ENCODE measurements around the gene USP47.

Gene USP47

GRCh38 chr11:11946180-11946579, 104.4 kb downstream of the USP47 start:
- DNase-seq: no peak

- no peak for DNase-seq
These were observed 105.1 kb downstream of the USP47 start for GRCh38 chr11:11946878-11947277.

DNA sequence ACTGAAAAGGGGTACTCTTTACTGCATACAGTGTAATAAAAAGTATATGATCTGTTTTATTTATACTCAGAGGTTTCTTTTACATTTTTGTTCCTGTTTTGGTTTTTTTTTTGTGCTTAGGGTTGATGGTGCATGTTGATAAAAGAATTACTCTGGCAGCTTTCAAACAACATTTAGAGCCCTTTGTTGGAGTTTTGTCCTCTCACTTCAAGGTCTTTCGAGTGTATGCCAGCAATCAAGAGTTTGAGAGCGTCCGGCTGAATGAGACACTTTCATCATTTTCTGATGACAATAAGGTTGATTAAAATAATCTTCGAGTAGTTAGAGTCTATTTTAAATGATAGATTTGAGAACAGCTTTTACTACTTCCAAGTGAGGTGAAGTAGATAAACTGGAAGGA, 106.1 kb downstream of the USP47 start:
- no peak for DNase-seq

GRCh38 chr11:11948242-11948947, 106.6 kb downstream of the USP47 start:
- no peak for DNase-seq

DNA sequence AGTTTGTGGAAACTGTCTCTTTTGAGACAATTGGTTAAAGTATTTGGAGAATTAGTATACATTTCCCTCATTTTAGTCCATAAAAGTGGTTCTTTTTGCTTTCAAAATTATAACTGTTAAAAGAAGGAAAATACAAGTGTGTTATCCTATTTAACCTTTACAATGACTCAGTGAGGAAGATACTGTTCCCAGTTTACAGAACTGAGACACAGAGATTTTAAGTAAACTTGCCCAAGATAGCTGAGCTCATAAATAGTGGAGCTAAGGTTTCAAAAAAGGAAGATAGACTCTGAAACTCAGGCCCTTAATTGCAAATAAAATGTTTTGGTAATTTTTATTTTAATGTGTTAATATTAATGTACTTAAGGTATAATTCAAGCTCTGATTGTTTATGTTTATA, 107.7 kb downstream of the USP47 start:
- no peak for DNase-seq

DNA sequence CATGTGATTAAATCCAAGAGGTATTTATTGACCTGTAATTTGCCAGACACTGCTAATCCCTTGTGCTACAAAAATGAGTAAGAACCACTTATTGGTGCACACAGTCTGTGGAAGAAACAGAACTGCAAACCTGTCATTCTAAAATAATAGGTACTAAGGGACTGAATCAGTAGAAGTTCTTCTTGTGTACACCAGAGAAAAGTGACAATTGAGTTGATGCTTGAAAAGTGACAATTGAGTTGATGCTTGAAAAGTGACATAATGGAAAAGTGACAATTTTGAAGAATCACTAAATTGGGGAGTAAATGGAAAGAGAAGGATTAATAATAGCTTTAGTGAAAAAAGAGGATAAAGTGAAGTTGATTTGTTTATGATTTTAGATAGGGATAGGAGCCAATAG, 110.3 kb downstream of the USP47 start:
- DNase-seq: no peak

- no peak for DNase-seq
These were observed 114.2 kb downstream of the USP47 start for GRCh38 chr11:11956006-11956405.

GRCh38 chr11:11958403-11959231, 116.8 kb downstream of the USP47 start:
- no peak for DNase-seq

DNA sequence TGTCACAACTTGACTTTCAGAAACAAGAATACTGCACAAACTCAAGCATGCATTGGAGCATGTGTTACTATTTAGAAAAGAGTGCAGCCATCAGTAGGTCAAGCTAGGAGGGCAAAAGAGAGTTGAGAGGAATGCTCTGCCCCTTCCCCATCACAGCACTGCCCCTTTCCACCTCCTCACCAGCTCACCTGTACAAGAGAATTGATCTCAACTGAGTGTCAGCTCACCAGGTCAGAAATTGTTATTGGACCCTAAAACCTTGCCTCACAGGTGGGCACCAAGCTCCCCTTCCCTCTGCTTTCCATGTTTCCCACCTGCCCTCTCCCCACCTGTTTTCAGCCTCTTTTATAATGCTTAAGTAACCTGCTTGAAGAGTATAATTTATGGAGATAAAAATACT, 117.8 kb downstream of the USP47 start:
- no peak for DNase-seq

- DNase-seq: no peak
These were observed 118.9 kb downstream of the USP47 start for GRCh38 chr11:11960687-11961086.

- DNase-seq: no peak
These were observed 119.7 kb downstream of the USP47 start for GRCh38 chr11:11961399-11962028.

DNA sequence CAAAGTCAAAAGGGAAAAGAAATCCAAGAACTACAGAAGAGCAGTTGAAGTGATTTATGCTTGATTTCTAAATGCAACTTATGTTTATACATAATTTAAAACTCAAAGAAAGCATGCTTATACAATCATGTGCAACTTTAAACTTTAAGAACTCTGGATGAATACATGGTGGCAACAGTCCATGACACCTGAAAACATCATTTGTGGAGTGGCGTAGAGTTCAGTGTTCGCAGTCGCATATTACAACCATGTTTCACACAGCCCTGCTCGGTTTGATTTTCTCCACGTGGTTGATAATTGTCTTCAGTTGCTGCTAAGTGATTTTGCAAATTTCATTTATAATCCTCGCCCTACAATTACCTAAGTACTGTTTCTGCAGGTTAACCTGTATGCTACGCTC, 121.3 kb downstream of the USP47 start:
- no peak for DNase-seq

DNA sequence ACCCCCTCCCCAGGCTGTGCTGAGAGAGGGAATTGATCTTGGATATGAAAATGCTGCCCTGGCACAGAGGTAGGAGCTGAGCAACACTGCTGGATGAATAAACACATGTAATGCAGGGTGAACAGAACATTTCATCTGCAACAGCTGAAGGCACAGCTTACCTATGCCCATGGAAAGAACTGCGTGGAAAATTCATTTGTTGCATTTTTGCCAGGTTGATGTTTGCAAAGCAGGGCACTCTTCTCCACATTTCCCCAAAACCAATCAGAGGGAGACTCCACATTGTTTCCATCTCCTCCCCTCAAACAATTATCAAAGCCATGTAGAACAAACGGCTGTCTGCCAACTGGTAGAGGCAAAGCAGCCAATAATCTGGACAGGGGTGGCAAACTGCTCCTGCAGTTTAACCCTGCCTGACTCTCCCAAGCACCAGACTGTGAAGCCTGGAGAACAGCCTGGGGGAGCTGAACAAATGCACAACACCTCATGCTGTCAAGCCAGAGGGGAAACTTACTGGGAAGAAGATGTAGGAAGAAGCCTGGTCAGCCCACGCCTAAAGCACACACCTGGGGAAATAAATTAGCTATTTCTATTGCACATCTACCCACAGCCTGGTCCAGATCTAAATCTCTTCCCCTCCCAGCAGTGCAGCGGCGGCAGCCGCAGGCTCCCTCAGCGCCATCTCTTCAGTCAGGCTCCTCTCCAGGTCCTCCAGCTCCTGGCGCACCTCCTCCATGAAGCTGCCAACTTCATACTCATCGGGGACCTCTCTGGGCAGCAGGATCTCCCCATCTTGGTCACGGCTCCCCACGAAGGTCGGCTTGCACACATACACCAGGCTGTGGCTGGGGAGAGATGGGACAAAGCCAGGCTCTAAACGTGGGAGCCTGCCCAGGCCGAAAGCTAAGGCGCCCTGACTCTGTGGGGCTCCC, 122.3 kb downstream of the USP47 start:
- peak; percentile 29 to 52 for DNase-seq

- no peak for DNase-seq
These were observed 123.0 kb downstream of the USP47 start for GRCh38 chr11:11964774-11965150.

DNA sequence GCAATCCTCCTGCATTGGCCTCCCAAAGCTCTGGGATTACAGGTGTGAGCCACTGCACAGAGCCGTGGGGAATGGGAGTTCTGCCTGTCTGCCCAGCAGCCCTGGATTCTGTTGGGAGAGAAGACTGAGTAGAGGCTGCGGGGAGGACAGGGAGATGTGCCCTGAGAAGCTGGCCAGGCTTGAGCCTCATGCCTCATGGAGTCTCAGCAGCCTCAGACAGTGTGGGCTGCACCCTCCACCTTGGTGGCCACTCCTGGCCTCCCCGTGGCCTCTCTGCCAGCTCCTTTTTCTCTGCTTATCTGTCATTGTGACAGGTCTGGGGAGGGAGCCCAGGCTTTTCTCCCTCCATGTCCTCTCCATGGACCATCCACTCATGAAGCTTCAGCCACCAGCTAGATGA, 123.4 kb downstream of the USP47 start:
- no peak for DNase-seq

DNA sequence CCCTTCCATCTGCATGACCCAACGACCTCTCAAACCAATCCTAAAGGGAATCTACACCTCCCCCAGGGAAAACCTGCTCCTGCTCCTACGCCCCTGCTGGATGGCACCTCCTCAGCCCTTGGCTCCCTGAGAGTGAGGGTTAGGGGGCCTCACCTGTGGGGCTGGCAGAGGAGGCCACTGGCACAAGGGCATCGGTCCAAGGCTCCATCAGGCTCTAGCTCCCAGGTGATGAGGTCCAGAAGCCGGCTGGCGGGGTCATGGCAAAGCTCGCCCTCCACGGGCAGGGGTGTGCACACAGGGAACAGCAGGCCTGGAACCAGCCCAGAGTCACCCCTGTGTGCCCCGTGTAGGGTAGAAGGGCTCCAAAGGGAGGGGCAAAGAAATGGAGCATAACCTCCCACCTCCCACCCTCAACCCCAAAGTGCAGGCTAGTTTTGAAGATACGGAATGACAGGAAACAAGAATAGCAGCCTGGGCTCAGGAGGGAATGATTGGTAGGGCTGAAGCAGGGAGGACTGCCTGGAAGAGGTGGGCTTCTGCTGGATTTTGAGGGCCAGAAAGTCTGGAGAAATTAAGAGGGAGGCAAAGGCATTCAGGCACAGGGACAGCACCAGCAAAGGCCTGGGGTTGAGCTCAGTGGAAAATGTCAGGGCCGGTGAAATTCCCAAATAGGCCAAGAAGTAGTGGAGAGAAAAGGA, 124.0 kb downstream of the USP47 start:
- no peak for DNase-seq

DNA sequence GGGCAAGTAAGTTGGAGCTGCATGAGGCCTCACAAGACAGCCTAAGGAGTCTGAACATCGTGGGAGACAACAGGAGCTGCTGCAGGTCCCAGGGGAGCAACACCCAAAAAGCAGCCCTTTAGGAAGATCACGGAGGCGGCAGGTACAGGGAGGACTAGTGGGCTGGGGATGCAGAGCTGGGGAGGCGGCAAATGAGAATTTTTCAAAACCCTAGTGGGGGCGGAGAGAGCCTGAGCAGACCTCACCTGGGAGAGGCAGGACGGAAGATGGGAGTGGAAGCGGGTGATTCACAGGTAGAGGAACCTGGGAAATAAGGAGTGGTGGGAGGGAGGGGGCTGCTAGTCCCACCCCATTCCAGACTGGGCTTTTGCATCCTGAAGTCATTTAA, 124.6 kb downstream of the USP47 start:
- no peak for DNase-seq

GRCh38 chr11:11966826-11967668, 125.3 kb downstream of the USP47 start:
- peak; percentile 60 to 65 for DNase-seq

- DNase-seq: no peak
These were observed 126.1 kb downstream of the USP47 start for GRCh38 chr11:11967669-11968510.

Data from NCI-H2081 (cell line).